ENCODE results near the gene GAL. TPM values are rescaled to one million over a fixed set of nuclear protein-coding genes. Genes with fewer than 3 reads are reported as not detected.

The GAL gene
- total RNA-seq, 2 donors from 2014 or later: 0.66 to 1.6 TPM

GRCh38 chr11:68735125-68735524, 50.8 kb downstream of the GAL start:
- no peak for ATAC-seq (replicated peaks)
- no peaks in the 10 kb centered on the region for H3K36me3 Mint-ChIP-seq (ENCODE audit: low read depth)
- H3K27me3 Mint-ChIP-seq: no peaks in the 10 kb centered on the region
- no peaks in the 10 kb centered on the region for H3K9me3 Mint-ChIP-seq
- no peak overlapping the region for H3K27ac Mint-ChIP-seq
- no peaks in the 10 kb centered on the region for H3K4me1 Mint-ChIP-seq
- H3K4me3 Mint-ChIP-seq: no peak overlapping the region

- Mint-ChIP-seq H3K36me3 (ENCODE audit: low read depth) (no peaks in the 10 kb centered on the region), H3K4me1 (no peaks in the 10 kb centered on the region), H3K27me3 (no peaks in the 10 kb centered on the region), H3K27ac (no peak overlapping the region), H3K4me3 (no peak overlapping the region), H3K9me3 (no peaks in the 10 kb centered on the region)
- ATAC-seq (replicated peaks): no peak
These were observed 51.3 kb downstream of the GAL start for GRCh38 chr11:68735646-68736045.

Other genes with a start within 250 kb of the GAL start
- gene PPP6R3, start 223.8 kb upstream of the GAL start, total RNA-seq: 100 to 1,000 TPM; 110 to 138 TPM
- 10 to 100 TPM in 1 of 2 donors, 1 to 10 TPM in 1; 7.7 to 11.8 TPM for gene TESMIN, start 67.0 kb downstream of the GAL start, total RNA-seq
- 10 to 100 TPM; 12.9 to 45.0 TPM for gene CPT1A, start 157.4 kb downstream of the GAL start, total RNA-seq
- gene MRPL21, start 219.3 kb downstream of the GAL start, total RNA-seq: 10 to 100 TPM; 43.4 to 96.4 TPM
- gene IGHMBP2, start 219.3 kb downstream of the GAL start, total RNA-seq: 10 to 100 TPM; 27.2 to 38.3 TPM